Neutrophil (primary cell): Measurements from ENCODE around the gene C9orf72.

Source experiments
- H3K27ac ChIP-seq: fragments of 200-600 bp; sonication (generic); 2 replicates; pipeline ENCODE4 v1.5.1; 2016; ENCODE audit warnings: mild to moderate bottlenecking, moderate library complexity
- H3K27me3 ChIP-seq: fragments of 200-600 bp; sonication (generic); 2 replicates; pipeline ENCODE4 v1.6.0; 2016; ENCODE audit warnings: mild to moderate bottlenecking
- H3K36me3 ChIP-seq: fragments of 200-600 bp; sonication (generic); 2 replicates; pipeline ENCODE4 v1.5.1; 2017
- H3K4me1 ChIP-seq, 2 experiments: fragments of 200-600 bp in 1 of 2; sonication (generic) in 1 of 2; 1 replicate in 1 of 2; 2 replicates in 1 of 2; pipeline versions ENCODE4 v1.5.1 to v1.6.1; 2013 to 2016; ENCODE audit warnings: low read depth in 1 of 2, low read length in 1 of 2, mild to moderate bottlenecking in 1 of 2, moderate library complexity in 1 of 2; ENCODE audit not compliant: control insufficient read depth in 1 of 2, insufficient read depth in 1 of 2
- H3K4me3 ChIP-seq, 2 experiments: fragments of 200-600 bp in 1 of 2; sonication (generic) in 1 of 2; 1 replicate in 1 of 2; 2 replicates in 1 of 2; pipeline ENCODE4 v1.5.1; 2013 to 2016; ENCODE audit warnings: low read depth in 1 of 2, low read length in 1 of 2, mild to moderate bottlenecking in 1 of 2, moderate library complexity in 1 of 2
- H3K9me3 ChIP-seq: fragments of 200-600 bp; sonication (generic); 2 replicates; pipeline ENCODE4 v1.5.1; 2016
- TF ChIP-seq, protein P1 (sequence below): fragments of 200-600 bp; sonication (generic); IDR thresholded peaks from 2 replicates; pipeline ENCODE4 v1.5.1; 2016; ENCODE audit warnings: antibody characterized with exemption

Gene C9orf72

DNA sequence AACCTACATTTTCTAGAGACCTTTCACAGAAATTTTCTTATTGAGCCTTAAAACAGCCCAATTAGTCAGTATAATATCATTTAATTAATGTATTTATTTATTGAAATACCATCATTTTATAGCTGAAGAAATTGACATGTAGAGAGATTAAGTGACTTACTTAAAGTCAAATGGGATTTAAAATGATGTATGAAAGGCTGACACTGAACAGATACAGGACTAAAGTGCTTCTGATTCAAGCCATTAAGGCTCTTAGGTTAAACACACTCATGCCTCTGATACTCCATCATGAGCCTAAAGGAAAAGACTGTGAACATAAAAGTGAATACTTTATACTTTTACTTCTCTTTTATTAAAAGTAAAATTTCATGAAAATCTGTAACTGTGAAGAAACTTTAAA lies 12.8 kb downstream of the C9orf72 start:
- Histone ChIP-seq H3K4me3 (no peak overlapping the region), H3K9me3 (no peaks in the 10 kb centered on the region), H3K27ac (peak overlapping the region; percentile 3), H3K36me3 (peaks cover 93% of the 10 kb centered on the region), H3K27me3 (no peaks in the 10 kb centered on the region), H3K4me1 (peaks cover 0 to 1% of the 10 kb centered on the region in 2 experiments)
- TF ChIP-seq, protein P1, sequence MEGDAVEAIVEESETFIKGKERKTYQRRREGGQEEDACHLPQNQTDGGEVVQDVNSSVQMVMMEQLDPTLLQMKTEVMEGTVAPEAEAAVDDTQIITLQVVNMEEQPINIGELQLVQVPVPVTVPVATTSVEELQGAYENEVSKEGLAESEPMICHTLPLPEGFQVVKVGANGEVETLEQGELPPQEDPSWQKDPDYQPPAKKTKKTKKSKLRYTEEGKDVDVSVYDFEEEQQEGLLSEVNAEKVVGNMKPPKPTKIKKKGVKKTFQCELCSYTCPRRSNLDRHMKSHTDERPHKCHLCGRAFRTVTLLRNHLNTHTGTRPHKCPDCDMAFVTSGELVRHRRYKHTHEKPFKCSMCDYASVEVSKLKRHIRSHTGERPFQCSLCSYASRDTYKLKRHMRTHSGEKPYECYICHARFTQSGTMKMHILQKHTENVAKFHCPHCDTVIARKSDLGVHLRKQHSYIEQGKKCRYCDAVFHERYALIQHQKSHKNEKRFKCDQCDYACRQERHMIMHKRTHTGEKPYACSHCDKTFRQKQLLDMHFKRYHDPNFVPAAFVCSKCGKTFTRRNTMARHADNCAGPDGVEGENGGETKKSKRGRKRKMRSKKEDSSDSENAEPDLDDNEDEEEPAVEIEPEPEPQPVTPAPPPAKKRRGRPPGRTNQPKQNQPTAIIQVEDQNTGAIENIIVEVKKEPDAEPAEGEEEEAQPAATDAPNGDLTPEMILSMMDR: no peak

DNA sequence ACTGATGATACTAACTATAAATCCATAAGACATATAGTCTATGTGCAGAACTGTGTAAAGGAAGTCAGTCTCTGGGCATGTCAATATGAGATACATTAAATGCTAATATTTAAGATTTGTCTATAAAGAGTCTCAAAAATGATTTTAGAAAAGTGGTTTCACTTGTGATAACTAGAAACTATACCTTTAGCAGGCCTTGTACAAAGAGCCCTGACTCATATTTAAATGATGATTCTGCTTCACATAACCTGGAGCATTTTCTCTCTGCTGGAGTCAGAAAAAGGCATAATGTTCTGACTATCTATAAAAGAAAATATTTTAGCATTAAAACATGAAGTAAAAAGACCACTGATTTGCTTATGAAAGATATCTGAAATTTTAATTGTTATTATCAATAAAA lies 15.0 kb downstream of the C9orf72 start:
- Histone ChIP-seq H3K9me3 (no peaks in the 10 kb centered on the region), H3K4me1 (no peaks in the 10 kb centered on the region), H3K27ac (no peak overlapping the region), H3K36me3 (peaks cover 98% of the 10 kb centered on the region), H3K4me3 (no peak overlapping the region), H3K27me3 (no peaks in the 10 kb centered on the region)
- TF ChIP-seq, protein P1: no peak

DNA sequence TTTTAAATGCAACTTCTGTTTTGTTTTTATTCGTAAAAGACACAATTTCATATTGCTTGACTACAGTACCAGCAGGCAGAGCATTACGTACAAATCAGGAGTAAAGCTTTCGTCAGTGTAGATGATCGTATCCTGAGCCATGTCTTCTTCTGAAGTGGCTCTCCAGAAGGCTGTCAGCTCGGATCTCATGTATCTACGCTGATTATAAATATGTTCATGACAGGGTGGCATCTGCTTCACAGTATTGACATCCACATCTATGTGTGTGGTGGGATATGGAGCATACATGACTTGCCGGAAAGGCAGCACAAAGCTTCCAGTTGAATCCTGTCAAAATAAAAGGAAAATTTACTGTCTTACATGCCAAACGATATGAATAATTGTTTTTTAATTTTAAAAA lies 16.8 kb downstream of the C9orf72 start:
- H3K9me3 ChIP-seq: no peaks in the 10 kb centered on the region
- peak overlapping the region; percentile 10 for H3K27ac ChIP-seq
- no peaks in the 10 kb centered on the region for H3K27me3 ChIP-seq
- H3K4me3 ChIP-seq: no peak overlapping the region
- TF ChIP-seq, protein P1: no peak
- peaks cover 99% of the 10 kb centered on the region for H3K36me3 ChIP-seq
- no peaks in the 10 kb centered on the region for H3K4me1 ChIP-seq

DNA sequence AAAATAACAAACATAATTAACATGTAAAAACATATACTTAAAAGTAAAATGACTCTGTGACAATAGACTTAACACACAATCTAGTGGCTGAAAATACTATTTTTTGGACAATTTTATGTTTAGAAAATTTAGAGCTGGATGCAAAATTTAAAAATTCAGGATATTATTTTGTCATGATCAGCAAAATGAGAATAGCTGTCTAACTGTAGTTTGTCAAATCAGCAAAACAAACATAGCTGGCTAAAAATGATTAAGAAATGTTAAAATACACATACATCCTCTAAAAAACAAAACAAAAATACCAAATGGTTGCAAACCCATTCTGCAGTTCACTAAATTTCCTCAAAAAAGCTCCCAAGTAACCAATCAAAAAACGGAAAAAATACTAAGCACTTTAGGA lies 18.6 kb downstream of the C9orf72 start:
- no peaks in the 10 kb centered on the region for H3K27me3 ChIP-seq
- H3K27ac ChIP-seq: no peak overlapping the region
- TF ChIP-seq, protein P1: no peak
- H3K4me1 ChIP-seq: no peaks in the 10 kb centered on the region
- peaks cover 99% of the 10 kb centered on the region for H3K36me3 ChIP-seq
- H3K9me3 ChIP-seq: no peaks in the 10 kb centered on the region
- H3K4me3 ChIP-seq: no peak overlapping the region

DNA sequence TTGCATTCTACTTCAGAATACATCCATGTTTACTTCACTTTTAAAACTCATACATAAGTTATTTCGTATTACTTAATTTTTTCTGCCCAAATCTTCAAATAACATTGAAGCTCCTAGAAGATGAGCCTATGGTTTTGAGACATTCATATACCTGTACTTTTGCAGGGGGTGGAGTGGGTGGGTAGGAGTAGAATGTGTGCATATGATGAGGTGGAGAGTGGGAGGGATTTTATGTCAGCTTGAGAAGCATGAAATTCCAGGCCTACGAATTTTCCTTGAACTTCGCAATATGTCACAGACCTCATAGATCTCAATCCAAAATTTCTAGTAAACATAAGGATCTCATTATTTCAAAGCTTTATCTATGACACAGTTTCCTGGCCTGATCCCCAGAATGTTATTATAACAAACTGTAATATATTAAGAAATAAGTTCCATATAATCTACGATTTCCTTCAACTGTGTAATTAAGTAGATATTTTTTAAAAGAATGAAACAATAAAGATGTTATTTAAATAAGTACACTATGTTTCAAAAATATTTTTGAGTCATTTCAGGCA lies 24.0 kb downstream of the C9orf72 start:
- Histone ChIP-seq H3K27ac (no peak overlapping the region), H3K36me3 (peaks cover 95% of the 10 kb centered on the region), H3K27me3 (no peaks in the 10 kb centered on the region), H3K9me3 (no peaks in the 10 kb centered on the region), H3K4me3 (no peak overlapping the region), H3K4me1 (no peaks in the 10 kb centered on the region)
- TF ChIP-seq, protein P1: no peak
